Kidney (tissue), 14 donors: Measurements from ENCODE around the gene BSCL2. TPM values are rescaled to one million over a fixed set of nuclear protein-coding genes. Genes with fewer than 3 reads are reported as not detected.
"Not testable (repeated sequence)": the region's sequence is repeated elsewhere in the genome, so short reads cannot be mapped to it uniquely, and the experiment has no call there.

ENCODE experiments used
- DNase-seq, 5 donors: peaks; one replicate each; pipeline ENCODE4 v3.0.0-alpha.2; 2013 to 2020
- FAIRE-seq: peaks from 2 replicates; lab custom pipeline; 2012; peaks lifted over from hg19 to GRCh38; lab: Jason Lieb, UNC
- H3K27ac ChIP-seq, 2 donors: one replicate each; pipeline ENCODE4 v1.7.0; 2013; ENCODE audit warnings: low read depth in 2 of 2, low read length in 2 of 2, inconsistent platforms in 1 of 2
- H3K27me3 ChIP-seq: one replicate; pipeline ENCODE4 v1.7.1; 2013; ENCODE audit warnings: low read length, inconsistent platforms; ENCODE audit not compliant: control insufficient read depth, insufficient read depth
- H3K36me3 ChIP-seq, 3 donors: one replicate each; pipeline versions ENCODE4 v1.7.0 to v1.7.1; 2013; ENCODE audit warnings: low read length in 3 of 3, control low read depth in 1 of 3, inconsistent platforms in 1 of 3; ENCODE audit not compliant: insufficient read depth in 3 of 3, control insufficient read depth in 2 of 3
- H3K4me1 ChIP-seq, 3 donors: one replicate each; pipeline versions ENCODE4 v1.7.0 to v1.7.1; 2013; ENCODE audit warnings: low read length in 3 of 3, inconsistent platforms in 1 of 3, low read depth in 1 of 3; ENCODE audit not compliant: control insufficient read depth in 2 of 3, insufficient read depth in 2 of 3
- H3K4me3 ChIP-seq, 3 donors: one replicate each; pipeline versions ENCODE4 v1.7.0 to v1.8.1; 2013; ENCODE audit warnings: low read length in 3 of 3, control low read depth in 1 of 3, inconsistent platforms in 1 of 3
- H3K9ac ChIP-seq, 3 donors: one replicate each; pipeline versions ENCODE4 v1.7.0 to v1.7.1; 2013; ENCODE audit warnings: low read length in 3 of 3, control low read depth in 1 of 3, inconsistent platforms in 1 of 3
- H3K9me3 ChIP-seq, 3 donors: one replicate each; pipeline versions ENCODE4 v1.7.0 to v1.7.1; 2013; ENCODE audit warnings: low read length in 3 of 3, control low read depth in 1 of 3, inconsistent platforms in 1 of 3; ENCODE audit not compliant: control insufficient read depth in 2 of 3, insufficient read depth in 1 of 3
- CTCF ChIP-seq: IDR thresholded peaks from 3 replicates; pipeline ENCODE4 v1.5.1; 2012; ENCODE audit warnings: mild to moderate bottlenecking, moderate library complexity, borderline replicate concordance; ENCODE audit not compliant: insufficient read depth; ENCODE audit errors: extremely low read depth
- intact Hi-C: fragments of 100-400 bp; cut with DNase I; formaldehyde crosslinking; loops from one replicate; pipeline ENCODE4 v1.11.1; 2022
- polyA plus RNA-seq: library from polyadenylated mRNA; stranded (reverse); fragments of 350-450 nt; fragmentation: Illumina TruSeq; extraction: RNeasy Lipid Tissue Mini Kit (QIAGEN cat#74804); gene quantifications from one replicate; pipeline ENCODE4 v1.2.3, GENCODE V29; 2014; ENCODE audit warnings: low read depth, low replicate concordance; ENCODE audit not compliant: insufficient read depth
- total RNA-seq: library from RNA; stranded (reverse); fragmentation: NEBNext Ultra II Directional; extraction: Animal tissue kit (Norgen Biotek cat#: 25700); gene quantifications from one replicate; pipeline ENCODE4 v1.2.1, GENCODE V29; 2021
- donor health status: control.
- donor health status: control.
- donor health status: control.
- donor health status: control.
- donor health status: control.
- donor health status: DM: yes; HTN: yes; CAD: no.
- donor health status: Normal renal cell carcinoma (clear cell type).

Gene BSCL2
- total and polyA plus RNA-seq, 2 donors from 2014 or later, result 93.2 to 249 TPM

DNA sequence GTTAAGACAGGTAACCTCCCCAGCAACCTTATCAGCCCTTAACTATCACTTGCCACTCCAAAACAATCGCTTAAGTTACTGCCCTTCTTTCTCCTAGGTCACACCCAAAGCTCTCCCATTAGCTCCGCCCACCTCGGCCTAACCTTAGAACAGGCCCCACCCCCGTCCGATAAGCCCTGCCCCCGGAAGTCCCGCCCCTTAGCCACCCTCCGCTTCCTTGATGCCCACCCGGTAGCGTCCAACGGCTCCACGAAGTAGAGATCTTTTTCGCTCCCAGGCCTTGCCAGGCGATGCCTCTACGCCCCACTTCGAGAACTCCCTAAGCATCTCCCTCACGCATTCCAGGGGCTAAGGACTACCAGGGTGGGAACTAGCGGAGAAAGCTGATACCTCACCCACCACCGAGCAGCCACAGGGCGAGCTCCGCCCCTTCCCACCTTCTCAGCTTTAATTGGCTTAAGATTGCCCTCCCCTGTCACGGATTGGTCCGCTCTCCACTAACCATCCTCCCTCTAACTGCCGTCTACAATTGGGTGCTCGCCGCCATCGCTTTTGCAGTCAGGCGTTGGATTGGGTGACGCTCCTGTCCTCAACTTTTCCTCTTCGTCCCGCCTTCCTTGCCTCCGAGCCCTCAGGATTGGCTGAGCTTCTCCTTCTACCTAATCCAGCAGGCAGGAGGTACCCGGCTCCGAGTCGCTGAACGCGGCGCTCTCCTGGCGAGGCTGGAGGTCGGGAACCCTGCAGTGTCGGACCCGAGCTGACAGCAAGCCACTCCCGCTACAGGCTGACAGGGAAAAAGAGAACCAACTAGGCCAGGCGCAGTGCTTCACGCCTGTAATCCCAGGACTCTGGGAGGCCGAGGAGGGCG is 46.7 kb upstream of the BSCL2 start, which contains the start of gene ZBTB3:
Gene ZBTB3 (minus strand): TSS at position 425 of the 868 bp plus-strand sequence. CDS start 496 bp downstream, outside the sequence.
- peak; percentile 95 for FAIRE-seq
- H3K4me1 ChIP-seq, result peaks cover 0 to 13% (median 12%) of the 10 kb centered on the region in 3 donors

DNA sequence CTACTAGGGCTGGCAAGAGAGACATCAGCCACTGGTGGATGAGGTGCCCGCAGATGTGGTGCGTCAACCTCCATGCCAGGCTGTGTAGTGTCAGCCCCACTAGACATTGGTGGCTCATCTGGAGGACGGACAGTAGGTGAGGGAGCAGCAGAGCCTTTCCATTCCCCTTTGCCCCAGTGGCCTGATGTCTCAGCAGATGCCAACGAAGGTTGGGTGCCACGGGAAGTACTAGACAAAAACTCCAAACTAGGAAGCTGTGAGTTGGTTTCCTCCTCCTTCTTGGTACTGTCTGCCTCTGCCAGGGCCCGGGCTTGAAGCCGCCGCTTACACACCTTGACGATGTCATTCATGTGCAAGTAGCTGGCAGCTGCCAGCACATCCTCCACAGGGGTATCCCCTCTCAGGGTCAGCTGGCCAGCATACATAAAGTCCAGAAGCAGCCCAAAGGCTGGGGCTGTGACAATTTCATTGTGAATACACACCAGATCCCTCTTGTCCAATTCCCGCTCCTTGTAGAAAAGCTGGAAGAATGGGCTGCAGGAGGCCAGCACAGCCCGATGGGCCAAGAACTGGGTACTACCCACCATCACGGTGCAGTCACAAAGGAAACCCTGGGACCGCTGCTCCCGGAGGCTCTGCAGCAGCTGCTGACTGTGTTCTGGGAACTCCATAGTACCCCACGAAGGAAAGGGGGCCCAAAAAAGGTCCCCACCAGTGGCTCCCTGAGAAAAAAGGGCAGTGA is 45.9 kb upstream of the BSCL2 start:
- Histone ChIP-seq H3K4me3 (peak overlapping the region; percentile 94 to 99 (median 99)), H3K9ac (peak overlapping the region in 2 of 3 donors; percentile 4 to 98), H3K9me3 (no peaks in the 10 kb centered on the region), H3K4me1 (peaks cover 0 to 13% (median 12%) of the 10 kb centered on the region in 3 donors), H3K36me3 (peaks cover 0 to 10% (median 4%) of the 10 kb centered on the region in 3 donors), H3K27ac (peak overlapping the region; percentile 3 to 99), H3K27me3 (no peaks in the 10 kb centered on the region)
- FAIRE-seq (no peak), DNase-seq (peak in 1 of 5 donors; percentile 72)
- TF ChIP-seq CTCF, result no peak
- intact Hi-C loops, result no loop called here

More for the DNA sequence above, 46.7 kb upstream of the BSCL2 start, which contains the start of gene ZBTB3:
- no peak for TF ChIP-seq CTCF
- peak within 1 kb of the TSS; percentile 75 to 98 (median 87) for H3K9ac ChIP-seq
- H3K27me3 ChIP-seq, result no peaks in the 10 kb centered on the region
- intact Hi-C loops, result no loop called here
- peak within 1 kb of the TSS; percentile 94 to 99 (median 99) for H3K4me3 ChIP-seq
- H3K27ac ChIP-seq, result peak within 1 kb of the TSS; percentile 95 to 99
- H3K9me3 ChIP-seq, result no peaks in the 10 kb centered on the region
- peak; percentile 98 to 100 (median 99) for DNase-seq
- H3K36me3 ChIP-seq, result peaks cover 0 to 10% (median 4%) of the 10 kb centered on the region in 3 donors

DNA sequence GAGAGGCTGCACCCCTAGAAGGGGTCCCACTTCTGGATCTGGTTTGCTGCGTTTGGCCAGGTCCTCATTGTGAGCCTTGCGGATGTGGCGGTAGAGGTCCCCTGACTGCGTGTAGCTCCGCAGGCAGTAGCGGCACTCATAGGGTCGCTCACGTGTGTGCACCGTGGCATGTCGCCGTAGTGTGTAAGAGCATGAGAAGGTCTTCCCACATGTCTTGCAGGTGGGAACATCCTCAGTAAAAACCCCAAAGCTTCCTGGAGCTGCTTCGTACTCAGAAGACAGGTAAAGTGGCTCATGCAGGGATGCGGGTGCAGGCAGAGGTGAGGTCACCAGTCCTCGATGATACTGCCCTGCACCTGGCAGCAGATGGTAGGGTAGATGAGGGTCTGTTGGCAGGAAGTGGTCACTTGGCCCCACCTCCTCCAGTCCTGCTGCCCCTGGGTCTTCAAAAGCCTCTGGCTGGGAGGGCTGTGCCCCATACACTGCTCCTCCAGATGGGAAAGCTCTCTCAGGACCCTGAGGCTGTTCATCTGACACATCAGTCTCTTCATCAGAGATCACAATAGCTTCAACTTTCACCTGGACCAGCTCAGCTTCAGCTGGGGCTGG is 45.1 kb upstream of the BSCL2 start:
- Histone ChIP-seq H3K27ac (no peak overlapping the region), H3K9me3 (no peaks in the 10 kb centered on the region), H3K4me1 (peaks cover 0 to 13% (median 12%) of the 10 kb centered on the region in 3 donors), H3K4me3 (no peak overlapping the region), H3K9ac (no peak overlapping the region), H3K36me3 (peaks cover 0 to 10% (median 4%) of the 10 kb centered on the region in 3 donors), H3K27me3 (no peaks in the 10 kb centered on the region)
- intact Hi-C loops, result no loop called here
- DNase-seq (peak in 1 of 5 donors; percentile 70), FAIRE-seq (no peak)
- no peak for TF ChIP-seq CTCF

GRCh38 chr11:62749931-62750330 is 42.7 kb upstream of the BSCL2 start:
- peak in 1 of 5 donors; percentile 17 for DNase-seq
- H3K27ac ChIP-seq, H3K27me3 ChIP-seq, H3K9ac ChIP-seq, FAIRE-seq, intact Hi-C loops, H3K4me3 ChIP-seq, H3K9me3 ChIP-seq: not testable (repeated sequence)
- Histone ChIP-seq H3K4me1 (peaks cover 0 to 13% (median 12%) of the 10 kb centered on the region in 3 donors), H3K36me3 (peaks cover 0 to 10% (median 4%) of the 10 kb centered on the region in 3 donors)
